HG03025 (cell line): ENCODE data around the gene HYOU1.
"Not testable (repeated sequence)": the region's sequence is repeated elsewhere in the genome, so short reads cannot be mapped to it uniquely, and the experiment has no call there.

Experiments
- ATAC-seq: cut with Tn5 transposase; IDR thresholded peaks from one replicate; pipeline ENCODE4 v1.9.1; 2021; ENCODE audit warnings: mild to moderate bottlenecking, moderate library complexity; ENCODE audit not compliant: unreplicated experiment, low FRiP score

Gene HYOU1

DNA sequence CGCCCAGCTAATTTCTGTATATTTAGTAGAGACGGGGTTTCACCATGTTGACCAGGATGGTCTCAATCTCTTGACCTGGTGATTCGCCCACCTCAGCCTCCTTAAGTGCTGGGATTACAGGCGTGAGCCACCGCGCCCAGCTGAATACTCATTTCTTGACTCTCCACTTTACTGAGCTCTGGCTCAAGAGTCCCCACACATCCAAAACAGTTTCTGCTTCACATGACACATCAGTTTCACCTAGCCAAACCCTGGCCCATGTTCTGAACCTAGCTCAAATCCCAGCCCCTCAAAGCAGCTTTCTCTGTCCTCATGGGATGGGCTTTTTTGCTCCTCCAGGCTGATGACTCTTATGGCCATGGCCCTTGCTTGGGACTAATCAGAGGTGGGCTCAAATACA is 9.8 kb downstream of the HYOU1 start:
- no peak for ATAC-seq

DNA sequence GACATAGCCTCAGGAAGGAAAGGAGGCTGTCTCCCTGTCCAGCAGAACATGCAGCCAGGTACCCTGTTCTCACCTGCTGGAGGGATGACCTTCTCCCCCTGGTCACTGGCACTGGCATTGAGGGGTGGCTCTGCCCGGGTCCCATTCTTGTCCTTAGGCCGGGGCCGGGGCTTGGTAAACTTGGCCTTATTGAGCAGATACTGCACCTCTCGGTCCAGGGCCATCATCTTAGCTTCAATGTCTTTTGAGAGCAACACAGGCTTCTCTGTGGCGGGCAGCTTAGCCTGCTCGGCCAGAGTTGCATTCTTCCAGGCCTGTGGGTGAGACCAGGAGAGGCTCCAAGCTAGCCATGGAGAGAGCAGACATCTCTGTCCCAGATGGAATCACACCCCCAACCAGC is 10.5 kb downstream of the HYOU1 start:
- no peak for ATAC-seq

DNA sequence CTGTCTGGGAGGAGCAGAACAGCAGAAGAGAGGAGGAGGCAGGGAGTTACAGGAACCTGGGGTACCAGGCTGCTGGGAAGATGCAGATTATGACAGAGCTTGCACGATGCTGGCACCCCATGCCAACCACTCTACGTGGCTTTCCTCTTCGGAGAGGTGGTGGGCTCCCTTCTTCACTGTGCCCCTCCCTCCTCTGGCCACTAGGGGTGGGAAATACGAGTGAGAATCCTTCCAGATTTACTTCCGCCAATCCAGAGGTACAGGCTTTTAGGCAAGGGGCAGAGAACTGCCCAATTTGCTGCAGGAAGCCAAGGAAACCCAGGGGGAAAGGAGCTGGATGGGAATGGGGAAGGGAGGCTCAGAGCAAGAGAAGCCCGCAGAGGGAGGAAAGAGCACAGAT is 12.3 kb downstream of the HYOU1 start:
- ATAC-seq: no peak

DNA sequence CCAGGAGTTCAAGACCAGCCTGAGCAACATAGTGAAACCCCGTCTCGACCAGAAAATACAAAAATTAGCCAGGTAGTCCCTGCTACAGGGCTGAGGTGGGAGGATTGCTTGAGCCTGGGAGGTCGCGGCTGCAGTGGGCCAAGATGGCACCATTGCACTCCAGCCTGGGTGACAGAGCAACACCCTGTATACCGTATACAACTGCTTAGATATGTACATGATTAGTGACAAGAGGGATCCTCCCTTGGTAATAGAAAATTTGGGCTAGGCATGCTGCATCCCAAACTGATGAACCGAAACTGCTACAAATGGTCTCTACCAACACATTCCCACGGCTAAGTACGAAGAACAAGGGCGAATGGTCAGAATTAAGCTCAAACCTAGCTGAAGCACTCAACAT is 14.1 kb downstream of the HYOU1 start:
- no peak for ATAC-seq

DNA sequence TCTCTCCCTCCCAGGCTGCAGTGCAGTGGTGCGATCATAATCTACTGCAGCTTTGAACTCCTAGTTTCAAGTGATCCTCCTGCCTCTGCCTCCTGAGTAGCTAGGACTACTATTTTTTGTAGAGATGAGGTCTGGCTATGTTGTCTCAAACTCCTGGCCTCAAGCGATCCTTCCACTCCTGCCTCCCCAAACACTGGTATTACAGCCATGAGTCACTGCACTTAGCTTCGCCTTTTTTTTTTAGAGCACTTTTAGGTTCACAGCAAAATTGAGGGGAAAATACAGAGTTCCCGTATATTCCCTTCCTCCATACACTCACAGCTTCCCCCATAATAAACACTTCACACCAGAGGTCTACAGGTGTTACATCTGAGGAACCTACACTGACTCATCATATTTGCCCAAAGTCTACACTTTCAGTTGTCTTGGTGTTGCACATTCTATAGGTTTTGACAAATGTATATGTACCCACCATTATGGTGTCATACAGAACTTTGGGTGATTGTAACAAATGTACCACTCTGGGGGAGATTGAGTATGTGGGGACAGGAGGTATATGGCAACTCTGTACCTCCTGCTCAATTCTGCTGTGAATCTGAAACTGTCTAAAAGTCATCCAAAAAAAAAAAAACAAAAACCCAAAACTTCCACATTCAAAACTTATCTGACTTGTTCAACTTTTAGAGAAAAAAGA is 15.0 kb downstream of the HYOU1 start:
- no peak for ATAC-seq

DNA sequence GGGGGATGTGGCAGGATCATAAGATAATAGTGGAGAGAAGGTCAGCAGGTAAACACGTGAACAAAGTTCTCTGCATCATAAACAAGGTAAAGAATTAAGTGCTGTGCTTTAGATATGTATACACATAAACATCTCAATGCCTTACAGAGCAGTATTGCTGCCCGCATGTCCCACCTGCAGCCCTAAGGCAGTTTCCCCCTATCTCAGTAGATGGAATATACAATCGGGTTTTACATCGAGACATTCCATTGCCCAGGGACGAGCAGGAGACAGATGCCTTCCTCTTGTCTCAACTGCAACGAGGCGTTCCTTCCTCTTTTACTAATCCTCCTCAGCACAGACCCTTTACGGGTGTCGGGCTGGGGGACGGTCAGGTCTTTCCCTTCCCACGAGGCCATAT is 17.5 kb downstream of the HYOU1 start:
- not testable (repeated sequence) for ATAC-seq

DNA sequence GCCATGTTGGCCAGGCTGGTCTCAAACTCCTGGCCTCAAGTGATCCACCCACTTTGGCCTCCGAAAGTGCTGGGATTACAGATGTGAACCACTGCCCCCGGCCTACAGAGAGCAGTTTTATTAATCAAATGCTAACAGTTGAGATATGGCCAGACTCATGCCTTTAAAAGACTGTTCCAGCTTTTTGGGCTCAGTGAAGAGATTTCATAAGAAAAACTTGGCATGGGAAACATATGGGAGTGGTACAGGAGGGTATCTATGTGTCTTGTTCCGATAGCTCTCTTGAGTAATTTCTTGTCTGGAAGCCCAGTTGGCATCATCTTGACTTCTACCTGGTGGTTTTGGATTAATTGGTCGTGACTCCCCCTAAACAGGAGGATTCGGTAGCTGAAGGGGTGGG is 18.1 kb downstream of the HYOU1 start:
- no peak for ATAC-seq

DNA sequence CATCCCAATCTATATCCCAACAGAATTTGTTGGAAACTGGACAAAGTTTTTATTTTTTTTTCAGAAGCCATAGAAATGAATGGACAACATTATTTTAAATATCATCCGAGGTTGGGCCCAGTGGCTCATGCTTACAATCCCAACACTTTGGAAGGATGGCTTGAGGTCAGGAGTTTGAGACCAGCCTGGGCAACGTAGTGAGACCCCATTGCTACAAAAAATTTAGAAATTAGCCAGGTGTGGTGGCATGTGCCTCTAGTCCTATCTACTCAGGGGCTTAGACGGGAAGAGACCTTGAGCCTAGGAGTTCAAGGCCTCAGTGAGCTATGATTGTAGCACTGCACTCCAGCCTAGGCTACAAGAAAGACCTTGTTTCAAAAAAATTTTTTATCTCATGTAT is 22.2 kb downstream of the HYOU1 start:
- ATAC-seq: no peak

DNA sequence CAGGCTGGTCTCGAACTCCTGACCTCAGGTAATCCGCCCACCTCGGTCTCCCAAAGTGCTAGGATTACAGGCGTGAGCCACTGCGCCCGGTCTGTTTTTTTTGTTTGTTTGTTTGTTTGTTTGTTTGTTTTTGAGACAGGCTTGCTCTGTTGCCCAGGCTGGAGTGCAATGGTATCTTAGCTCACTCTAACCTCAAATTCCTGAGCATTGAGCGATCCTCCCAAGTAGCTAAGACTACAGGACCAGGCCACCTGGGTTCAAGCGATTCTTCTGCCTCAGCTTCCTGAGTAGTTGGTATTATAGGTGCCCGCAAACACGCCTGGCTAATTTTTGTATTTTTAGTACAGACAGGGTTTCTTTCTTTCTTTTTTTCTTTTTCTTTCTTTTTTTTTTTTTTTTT is 23.6 kb downstream of the HYOU1 start:
- not testable (repeated sequence) for ATAC-seq

DNA sequence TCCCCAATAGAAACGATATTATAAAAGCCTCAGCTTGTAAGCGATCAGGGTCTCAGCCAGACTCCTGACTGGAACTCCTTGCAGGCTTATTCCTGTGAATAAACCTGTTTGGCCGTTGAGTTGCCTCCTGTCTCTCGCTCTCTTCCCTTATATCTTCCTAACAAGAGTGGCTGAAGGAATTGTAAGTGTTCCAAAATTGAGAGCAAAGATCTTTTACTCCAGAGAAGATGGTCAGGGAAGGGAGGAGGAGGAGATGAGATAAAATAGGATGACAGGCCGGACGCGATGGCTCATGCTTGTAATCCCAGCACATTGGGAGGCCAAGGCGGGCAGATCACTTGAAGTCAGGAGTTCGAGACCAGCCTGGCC is 25.1 kb downstream of the HYOU1 start:
- ATAC-seq: no peak

DNA sequence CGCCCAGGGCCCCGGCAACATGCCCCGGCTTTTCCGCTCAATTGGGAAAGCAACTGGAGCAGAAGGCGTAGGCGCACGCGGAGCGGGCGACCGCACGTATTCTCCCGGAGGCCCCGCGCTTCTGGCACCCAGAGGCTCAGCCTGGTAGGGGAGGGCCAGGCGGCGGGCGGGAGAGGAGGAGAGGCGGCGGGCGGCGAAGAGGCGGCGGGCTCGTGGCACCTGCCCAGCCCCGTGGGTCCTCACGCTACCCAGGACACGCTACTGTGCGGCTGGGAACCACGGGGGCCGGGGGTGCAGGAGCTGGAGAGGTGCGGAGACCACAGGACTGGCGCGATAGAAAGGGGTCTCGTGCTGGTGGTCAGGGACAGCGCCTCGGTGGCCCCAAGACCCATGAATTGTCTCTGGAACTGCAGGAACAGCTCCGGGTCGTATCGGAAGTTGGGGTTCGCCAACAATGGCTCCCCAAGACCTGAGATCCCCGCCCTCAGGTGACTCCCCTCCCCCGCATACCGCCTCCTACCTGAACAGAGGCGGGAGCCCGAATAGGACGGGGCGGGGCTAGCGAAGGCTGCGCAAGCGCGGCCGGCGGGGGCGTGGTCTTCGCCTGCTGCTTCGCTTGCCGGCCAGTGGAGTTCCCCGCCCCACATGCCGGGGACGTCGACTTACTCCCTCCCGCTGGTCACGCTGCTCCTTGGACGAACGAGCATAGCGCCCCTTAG is 26.5 kb downstream of the HYOU1 start, which contains the start of gene SLC37A4:
SLC37A4 (minus strand) TSS at position 549 of the 719 bp plus-strand sequence.
- ATAC-seq: peak; percentile 80

DNA sequence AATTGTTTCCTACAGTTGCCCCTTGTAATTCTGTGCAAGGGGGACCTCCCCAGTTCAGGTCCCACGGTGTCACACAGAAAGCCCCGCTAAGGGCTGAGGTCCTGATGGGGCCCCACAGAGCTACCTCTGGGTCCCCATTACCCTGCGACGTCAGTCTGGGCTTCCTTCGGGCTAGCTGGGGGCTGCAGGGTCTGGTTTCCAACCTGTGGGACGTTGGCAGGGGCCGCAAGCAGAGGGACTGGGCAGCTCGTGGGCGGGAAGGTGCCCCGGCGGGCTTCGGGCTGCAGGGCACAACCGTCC is 27.0 kb downstream of the HYOU1 start:
- peak; percentile 9 for ATAC-seq

DNA sequence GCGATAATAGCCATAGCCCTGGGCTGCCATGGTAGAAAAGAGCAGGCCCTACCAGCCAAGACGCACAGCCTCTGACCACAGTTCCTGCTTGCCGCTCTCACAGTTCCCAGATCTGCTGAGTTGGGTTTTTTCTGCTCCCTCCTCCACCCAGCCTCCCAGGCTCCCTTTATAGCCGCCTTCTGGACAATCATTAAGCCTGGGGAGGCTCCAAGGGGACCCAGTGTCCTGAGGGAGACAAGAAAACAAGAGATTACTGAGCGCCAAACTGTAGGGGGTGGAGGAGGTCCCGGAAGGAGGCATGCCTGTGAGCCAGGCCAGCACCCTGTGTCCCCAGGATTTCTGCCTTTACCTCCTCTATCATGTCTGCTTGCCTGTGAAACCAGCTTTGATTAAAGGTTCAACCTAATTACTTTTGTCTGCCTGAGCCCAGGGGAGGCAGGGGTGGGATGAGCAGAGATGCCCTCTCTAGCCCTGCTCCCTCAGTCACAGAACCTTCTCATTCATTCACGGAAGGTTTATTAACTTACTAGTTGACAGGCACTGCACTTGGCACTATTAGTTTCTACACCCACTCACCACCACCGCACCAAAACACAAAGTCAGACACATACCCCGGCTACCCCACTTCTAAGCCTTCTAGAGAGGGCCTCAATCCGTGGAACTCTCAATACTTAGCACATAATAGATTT is 27.5 kb downstream of the HYOU1 start:
- peak; percentile 5 for ATAC-seq

DNA sequence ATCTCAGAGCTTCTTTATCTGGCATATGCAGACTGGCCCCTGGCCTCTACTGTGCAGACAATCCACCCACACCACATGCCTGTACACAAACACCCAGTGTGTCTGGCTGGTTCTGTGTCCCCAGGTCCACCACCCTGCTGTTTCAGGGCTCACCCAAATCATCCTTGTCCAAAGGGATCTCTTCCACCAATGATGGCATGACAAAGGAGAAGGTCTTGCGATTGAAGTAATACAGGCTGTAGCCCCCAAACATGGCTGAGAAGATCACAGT is 28.0 kb downstream of the HYOU1 start:
- ATAC-seq: no peak

DNA sequence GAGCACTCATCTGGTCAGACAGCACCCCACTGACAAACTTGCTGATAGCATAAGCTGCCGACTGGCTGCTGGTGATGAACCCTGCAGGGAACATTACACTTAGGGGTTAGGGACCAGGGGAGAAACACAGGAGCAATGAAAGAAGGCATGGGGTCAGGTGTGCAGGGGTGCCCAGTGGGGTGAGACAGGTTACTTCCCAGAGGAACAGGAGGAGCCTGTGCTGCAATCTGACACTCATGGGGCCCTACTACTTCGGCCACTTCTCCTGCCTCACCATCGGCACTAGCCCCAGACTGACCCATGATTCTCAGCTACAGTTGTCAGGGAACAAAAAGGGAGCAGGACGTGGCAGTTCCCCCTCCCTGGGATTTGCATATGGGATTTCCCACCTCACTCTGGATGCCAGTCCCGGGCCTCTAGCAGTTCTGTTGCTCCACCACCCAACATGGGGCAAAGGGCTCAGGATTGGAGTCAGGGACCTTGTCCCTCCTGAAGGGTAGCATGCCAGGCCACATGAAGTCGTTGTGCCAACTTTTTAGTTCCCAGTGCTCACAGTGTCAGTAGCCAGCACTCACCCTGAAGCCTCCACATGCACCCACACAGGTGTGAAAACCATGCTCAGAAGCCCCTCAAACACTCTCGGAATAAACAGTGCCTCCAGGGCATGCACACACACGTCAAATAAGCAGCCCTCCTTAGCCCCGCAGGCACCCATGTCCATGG is 28.5 kb downstream of the HYOU1 start:
- no peak for ATAC-seq

DNA sequence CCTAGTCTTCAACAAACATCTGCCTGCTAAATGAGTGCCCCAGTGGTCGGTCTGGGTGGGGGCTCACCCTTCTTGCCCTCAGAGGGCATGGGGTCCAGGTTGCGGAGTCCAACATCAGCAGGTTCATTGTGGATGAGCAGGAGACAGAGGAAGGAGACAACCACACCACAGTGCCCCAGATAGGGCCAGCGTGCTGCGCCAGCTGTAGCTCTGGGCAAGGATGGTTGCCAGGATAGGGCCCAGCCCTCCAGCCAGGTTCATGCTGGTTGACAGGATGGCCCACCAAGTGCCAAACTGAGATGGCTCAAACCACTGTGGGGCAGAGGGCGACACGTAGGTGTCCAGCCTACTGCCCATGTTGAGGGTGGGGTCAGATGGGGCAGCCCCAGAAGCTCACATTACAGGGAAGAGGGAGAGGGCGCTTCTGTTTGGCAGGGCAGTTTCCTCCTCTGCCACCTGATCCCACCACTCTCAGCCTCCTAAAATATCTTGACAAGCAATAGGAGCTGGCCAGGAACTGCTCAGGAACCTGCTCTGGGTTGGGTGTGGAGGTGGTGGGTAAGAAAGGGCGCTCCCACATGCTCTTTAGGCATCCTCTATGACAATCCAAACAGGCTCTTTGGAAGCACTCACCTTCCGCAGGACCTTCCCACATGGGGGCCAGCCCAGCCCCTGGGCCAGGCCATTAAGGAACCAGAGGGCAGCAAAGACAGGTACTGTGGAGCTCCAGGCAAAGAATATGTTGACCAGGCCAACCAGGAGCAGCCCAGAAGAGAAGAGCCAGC is 29.3 kb downstream of the HYOU1 start:
- ATAC-seq: no peak

DNA sequence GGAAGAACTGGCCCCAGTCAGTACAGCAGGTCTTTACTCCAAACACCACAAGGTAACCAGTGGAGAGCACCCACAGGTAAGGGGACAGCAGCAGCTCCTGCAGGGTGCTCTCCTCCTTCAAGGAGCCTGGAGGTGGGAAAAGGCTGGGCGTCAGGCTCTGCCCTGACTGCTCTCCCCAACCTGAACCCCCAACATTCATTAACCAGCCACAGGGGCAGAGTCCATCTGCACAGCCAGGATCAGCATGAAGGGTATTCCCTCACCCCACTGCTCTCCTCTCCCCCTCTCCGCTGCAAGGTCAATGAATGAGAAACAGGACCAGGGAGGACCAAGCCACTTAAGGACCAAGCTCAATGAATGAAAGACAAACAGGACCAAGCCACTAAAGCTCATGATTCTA is 30.0 kb downstream of the HYOU1 start:
- ATAC-seq: no peak

DNA sequence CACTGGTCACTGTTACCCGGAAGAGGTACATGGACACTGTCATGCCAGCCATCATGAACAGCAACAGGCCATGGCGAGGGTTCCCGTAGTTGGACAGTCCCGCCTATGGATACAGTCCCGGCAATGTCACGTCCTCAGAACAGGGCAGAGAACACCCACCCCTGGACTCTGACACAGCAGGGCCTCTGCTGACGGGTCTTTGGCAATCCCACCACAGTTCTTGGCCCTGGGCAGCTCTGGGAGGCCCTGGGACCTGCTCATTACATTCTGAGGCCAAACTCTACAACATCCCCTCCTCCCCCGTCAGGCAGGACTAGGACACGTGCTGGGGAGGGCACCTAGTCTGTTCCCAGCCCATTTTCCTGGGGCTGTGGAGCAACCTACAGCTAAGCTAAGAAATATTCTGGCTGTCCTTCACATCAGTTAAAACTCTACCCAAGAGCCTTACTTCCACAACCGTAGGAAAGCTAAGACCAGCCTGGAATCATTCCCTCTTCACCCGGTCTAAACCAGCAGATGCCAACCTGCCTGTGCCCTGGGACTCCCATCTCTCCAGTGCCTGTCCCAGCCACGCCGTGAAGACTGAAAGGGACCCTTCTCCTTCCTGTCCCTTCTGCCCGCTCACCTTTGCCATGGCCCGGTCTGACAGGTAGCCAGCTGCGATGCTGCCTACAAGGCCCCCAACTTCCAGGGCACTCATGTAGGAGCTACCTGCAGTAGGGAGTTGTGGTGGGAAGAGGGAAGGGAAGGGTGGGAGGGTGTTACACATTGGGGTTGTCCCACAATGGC is 30.8 kb downstream of the HYOU1 start:
- ATAC-seq: no peak

DNA sequence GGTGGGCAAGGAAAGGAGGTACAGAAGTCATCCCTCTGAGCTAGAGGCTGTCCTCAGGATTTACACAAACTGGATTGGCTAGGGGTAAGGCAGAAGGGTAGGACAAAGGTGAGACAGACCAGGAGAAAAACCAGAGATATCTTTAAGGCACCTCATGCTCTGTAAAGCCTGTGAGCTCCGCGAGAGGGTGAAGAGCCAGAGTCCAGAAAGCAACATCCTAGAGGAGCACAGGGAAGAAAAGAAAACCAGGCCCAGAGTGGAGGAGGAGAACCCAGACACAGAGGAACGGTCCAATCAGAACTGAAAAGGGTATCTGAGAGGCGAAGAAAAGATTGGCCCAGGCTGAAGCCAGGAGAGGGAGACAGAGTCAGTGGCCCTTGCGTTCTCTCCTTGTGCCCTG is 31.5 kb downstream of the HYOU1 start:
- no peak for ATAC-seq

DNA sequence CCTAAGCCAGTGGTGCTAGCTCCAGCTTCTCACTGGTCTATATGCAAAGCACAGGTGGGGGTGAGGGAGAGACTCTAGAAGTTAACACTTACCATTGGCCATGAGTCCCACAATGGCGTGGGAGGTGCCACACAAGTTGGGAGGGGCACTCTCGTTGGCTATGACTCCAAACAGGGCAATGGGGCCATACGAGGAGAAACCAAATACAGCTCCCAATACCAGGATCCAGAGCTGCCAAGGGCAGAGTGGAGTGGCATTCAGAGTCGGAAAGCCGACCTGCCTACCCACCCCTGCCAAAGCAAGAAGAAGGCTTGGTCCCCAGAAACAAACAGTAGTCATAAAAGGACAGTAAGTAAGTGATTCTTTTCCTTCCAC is 31.9 kb downstream of the HYOU1 start:
- no peak for ATAC-seq
